ENCODE data around the gene CCDC174. TPM values are rescaled to one million over a fixed set of nuclear protein-coding genes. Genes with fewer than 3 reads are reported as not detected.
"Not testable (repeated sequence)": the region's sequence is repeated elsewhere in the genome, so short reads cannot be mapped to it uniquely, and the experiment has no call there.

CCDC174 gene
- total RNA-seq, 2 experiments from 2014 or later, result 17.5 to 18.5 TPM

DNA sequence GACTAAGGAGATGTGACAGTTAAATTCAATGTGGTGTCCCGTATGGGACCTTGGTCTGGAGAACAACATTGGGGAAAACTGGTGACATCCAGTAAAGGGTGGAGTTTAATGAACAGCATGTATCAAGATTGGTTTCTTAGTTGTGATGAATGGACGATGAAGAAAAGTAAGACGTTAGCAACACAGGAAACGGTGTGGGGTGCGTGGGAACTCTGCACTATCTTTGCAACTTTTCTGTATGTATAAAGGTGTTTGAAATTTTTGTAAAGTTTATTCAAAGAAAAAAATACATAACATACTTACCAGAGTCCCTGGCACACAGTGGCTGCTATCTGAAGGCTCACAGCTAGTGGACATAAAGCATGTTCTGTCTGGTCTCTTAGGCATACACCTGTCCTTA, 6.1 kb upstream of the CCDC174 start:
- peaks cover 18% of the 10 kb centered on the region for H3K27me3 Mint-ChIP-seq (ENCODE audit: low read depth)
- no peak for ATAC-seq
- H3K4me1 Mint-ChIP-seq (ENCODE audit: low read depth), result peaks cover 17% of the 10 kb centered on the region
- ChIA-PET POLR2A (no interaction called here), CTCF (no interaction called here)
- no peaks in the 10 kb centered on the region for H3K9me3 Mint-ChIP-seq (ENCODE audit: insufficient read depth)
- no peak overlapping the region for H3K4me3 Mint-ChIP-seq
- no peak for DNase-seq
- H3K36me3 Mint-ChIP-seq (ENCODE audit: low read depth), result peaks cover 1% of the 10 kb centered on the region
- H3K27ac Mint-ChIP-seq, result no peak overlapping the region

DNA sequence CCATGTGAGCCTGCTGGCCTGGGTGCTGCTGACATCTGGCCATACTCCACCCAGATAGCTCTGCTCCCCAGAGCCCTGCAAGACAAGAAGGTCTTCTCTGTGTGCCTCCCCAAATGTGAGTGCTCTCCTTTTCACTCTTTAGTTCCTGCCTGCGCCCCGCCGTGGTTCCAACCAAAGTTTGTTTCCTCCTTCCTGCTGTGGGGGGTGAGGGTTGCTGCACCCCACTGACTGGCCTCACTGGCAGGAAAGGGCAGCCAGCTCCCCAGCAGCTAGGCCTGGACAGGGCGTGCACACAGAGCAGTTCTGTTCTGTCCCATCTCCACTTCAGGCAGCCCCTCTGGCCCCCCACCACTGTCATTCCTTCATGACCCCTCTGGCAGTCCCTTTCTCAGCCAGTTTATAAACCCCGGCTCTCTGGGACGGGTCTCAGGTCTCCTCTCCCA, 5.4 kb upstream of the CCDC174 start:
- no peak overlapping the region for H3K4me3 Mint-ChIP-seq
- H3K9me3 Mint-ChIP-seq (ENCODE audit: insufficient read depth), result no peaks in the 10 kb centered on the region
- ChIA-PET POLR2A (no interaction called here), CTCF (no interaction called here)
- peaks cover 21% of the 10 kb centered on the region for H3K4me1 Mint-ChIP-seq (ENCODE audit: low read depth)
- peaks cover 15% of the 10 kb centered on the region for H3K27me3 Mint-ChIP-seq (ENCODE audit: low read depth)
- H3K27ac Mint-ChIP-seq, result no peak overlapping the region
- DNase-seq (no peak), ATAC-seq (no peak)
- peaks cover 3% of the 10 kb centered on the region for H3K36me3 Mint-ChIP-seq (ENCODE audit: low read depth)

- ATAC-seq (no peak), DNase-seq (no peak)
- H3K36me3 Mint-ChIP-seq (ENCODE audit: low read depth), result peaks cover 3% of the 10 kb centered on the region
- H3K9me3 Mint-ChIP-seq (ENCODE audit: insufficient read depth), result no peaks in the 10 kb centered on the region
- peaks cover 15% of the 10 kb centered on the region for H3K27me3 Mint-ChIP-seq (ENCODE audit: low read depth)
- peaks cover 21% of the 10 kb centered on the region for H3K4me1 Mint-ChIP-seq (ENCODE audit: low read depth)
- H3K4me3 Mint-ChIP-seq, result no peak overlapping the region
- CTCF ChIA-PET, result interaction anchor here (1.0 kb wide), 1 partner anchor 14 kb away, joined by 4 read pairs; no protein-coding TSS in a partner anchor
- POLR2A ChIA-PET, result interaction anchor here (1.0 kb wide), 1 partner anchor 244 kb away, joined by 3 read pairs; the partner anchor contains the start of gene SLC6A6
- H3K27ac Mint-ChIP-seq, result no peak overlapping the region
Observed at GRCh38 chr3:14646589-14647413, 4.8 kb upstream of the CCDC174 start.

DNA sequence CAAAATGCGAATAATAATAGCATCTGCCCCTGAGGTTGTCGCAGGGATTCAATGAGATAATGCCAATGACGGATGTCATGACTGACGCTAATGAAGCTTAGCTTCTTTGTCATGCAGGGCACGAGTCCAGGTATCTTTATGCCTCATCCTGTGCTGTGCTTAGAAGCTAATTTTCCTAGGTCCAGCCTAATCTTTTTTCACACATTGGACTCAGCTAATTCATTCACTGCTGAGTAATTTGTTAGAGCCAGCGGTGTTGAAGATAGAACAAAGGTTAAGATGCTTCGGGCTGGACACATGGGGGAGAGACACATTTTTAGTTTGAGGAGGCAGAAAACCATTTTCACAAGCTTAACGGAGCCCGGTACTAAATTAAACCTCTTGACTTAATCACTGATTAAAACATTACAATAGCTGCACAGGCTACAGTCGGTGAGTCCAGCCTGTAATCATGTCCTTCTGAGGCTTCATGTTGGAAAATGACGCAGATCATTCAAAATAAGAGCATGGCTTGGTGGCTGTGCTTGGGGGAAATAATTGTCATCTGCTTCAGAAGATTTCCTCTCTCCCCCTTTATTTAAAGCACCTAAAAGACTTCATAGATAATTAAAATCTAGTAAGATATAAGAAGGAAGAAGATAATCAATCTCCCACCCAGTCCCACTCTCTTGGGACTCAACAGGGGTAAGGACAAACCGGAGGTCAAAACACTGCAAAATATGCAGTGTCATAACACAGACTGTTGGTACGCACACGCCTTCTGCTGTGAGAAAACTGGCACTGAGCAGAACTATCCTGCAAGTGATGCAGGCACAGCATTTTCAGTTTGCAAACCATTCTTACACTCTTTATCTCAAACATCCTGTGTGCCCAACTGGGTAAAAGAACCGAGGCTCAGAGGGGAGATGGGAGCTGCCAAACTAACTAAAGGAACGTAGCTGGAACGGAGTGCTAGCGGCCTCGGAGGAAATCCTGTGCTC, 3.3 kb upstream of the CCDC174 start:
- no peak for ATAC-seq
- DNase-seq, result no peak
- Mint-ChIP-seq H3K4me3 (no peak overlapping the region), H3K27ac (no peak overlapping the region), H3K9me3 (ENCODE audit: insufficient read depth) (no peaks in the 10 kb centered on the region), H3K27me3 (ENCODE audit: low read depth) (peaks cover 9% of the 10 kb centered on the region), H3K4me1 (ENCODE audit: low read depth) (peaks cover 29% of the 10 kb centered on the region), H3K36me3 (ENCODE audit: low read depth) (peaks cover 3% of the 10 kb centered on the region)
- POLR2A ChIA-PET, result no interaction called here
- CTCF ChIA-PET, result interaction anchor here (1.1 kb wide), 1 partner anchor 273 kb away, joined by 3 read pairs; no protein-coding TSS in a partner anchor

GRCh38 chr3:14649466-14649865, 2.1 kb upstream of the CCDC174 start:
- CTCF ChIA-PET, result interaction anchor here (0.6 to 1.1 kb wide), 2 partner anchors 15 to 272 kb away, joined by 3 read pairs; no protein-coding TSS in a partner anchor
- peaks cover 40% of the 10 kb centered on the region for H3K4me1 Mint-ChIP-seq (ENCODE audit: low read depth)
- H3K27ac Mint-ChIP-seq, result no peak overlapping the region

DNA sequence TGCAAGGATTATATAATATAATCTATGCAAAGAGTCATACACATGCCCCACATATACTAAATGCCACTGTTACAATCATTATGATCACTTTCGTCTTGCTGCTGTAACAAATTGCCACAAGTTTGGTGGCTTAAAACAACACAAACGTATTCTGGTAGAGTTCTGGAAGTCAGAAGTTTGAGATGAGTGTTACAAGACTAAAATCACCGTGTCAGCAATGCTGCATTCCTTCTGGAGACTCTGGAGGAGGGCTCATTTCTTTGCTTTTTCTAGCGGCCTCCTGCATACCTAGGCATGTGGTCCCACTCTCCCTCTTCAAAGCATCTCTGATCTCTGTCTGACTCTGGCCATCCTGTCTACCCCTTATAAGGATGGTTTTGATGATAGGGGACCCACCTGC, 1.4 kb upstream of the CCDC174 start:
- POLR2A ChIA-PET, result interaction anchor here (0.6 kb wide), 1 partner anchor 1641 kb away, joined by 3 read pairs; no protein-coding TSS in a partner anchor
- CTCF ChIA-PET, result interaction anchor here (0.6 to 1.5 kb wide), 3 partner anchors 16 to 271 kb away, joined by 3 read pairs; no protein-coding TSS in a partner anchor
- H3K4me3 Mint-ChIP-seq, result peak overlapping the region; percentile 98
- peaks cover 40% of the 10 kb centered on the region for H3K4me1 Mint-ChIP-seq (ENCODE audit: low read depth)
- ATAC-seq (no peak), DNase-seq (no peak)
- H3K36me3 Mint-ChIP-seq (ENCODE audit: low read depth), result peaks cover 10% of the 10 kb centered on the region
- peak overlapping the region; percentile 97 for H3K27ac Mint-ChIP-seq
- H3K9me3 Mint-ChIP-seq (ENCODE audit: insufficient read depth), result no peaks in the 10 kb centered on the region
- H3K27me3 Mint-ChIP-seq (ENCODE audit: low read depth), result no peaks in the 10 kb centered on the region

More at GRCh38 chr3:14649466-14649865, 2.1 kb upstream of the CCDC174 start:
- DNase-seq (no peak), ATAC-seq (no peak)
- no peak overlapping the region for H3K4me3 Mint-ChIP-seq
- H3K9me3 Mint-ChIP-seq (ENCODE audit: insufficient read depth), result no peaks in the 10 kb centered on the region
- H3K27me3 Mint-ChIP-seq (ENCODE audit: low read depth), result peaks cover 2% of the 10 kb centered on the region
- POLR2A ChIA-PET, result no interaction called here
- H3K36me3 Mint-ChIP-seq (ENCODE audit: low read depth), result peaks cover 6% of the 10 kb centered on the region

DNA sequence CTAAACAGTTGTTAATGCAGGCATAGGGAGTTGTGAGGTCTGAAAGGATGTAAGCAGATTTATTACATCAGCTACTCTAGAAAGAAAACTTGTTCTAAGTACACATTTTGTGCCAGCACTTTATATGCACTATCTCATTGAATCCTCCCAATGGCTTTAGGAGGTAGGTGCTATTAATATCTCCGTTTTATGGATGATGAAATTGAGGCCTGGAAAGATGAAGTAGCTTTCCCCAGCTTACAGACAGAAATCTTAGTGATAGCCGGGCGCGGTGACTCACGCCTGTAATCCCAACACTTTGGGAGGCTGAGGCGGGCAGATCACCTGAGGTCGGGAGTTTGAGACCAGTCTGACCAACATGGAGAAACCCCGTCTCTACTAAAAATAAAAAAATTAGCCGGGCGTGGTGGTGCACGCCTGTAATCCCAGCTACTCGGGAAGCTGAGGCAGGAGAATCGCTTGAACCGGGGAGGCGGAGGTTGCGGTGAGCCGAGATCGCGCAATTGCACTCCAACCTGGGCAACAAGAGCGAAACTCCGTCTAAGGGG, 872 bp downstream of the CCDC174 start:
- POLR2A ChIA-PET, result interaction anchor here (0.7 to 3.2 kb wide), 8 partner anchors 10 to 480 kb away, joined by 3 to 16 read pairs (median 8); partner anchors contain the start of genes LSM3, MRPS25 and XPC
- ATAC-seq, result not testable (repeated sequence)
- peaks cover 35% of the 10 kb centered on the region for H3K4me1 Mint-ChIP-seq (ENCODE audit: low read depth)

GRCh38 chr3:14657579-14657978, 6.0 kb downstream of the CCDC174 start:
- Mint-ChIP-seq H3K36me3 (ENCODE audit: low read depth) (peaks cover 62% of the 10 kb centered on the region), H3K9me3 (ENCODE audit: insufficient read depth) (no peaks in the 10 kb centered on the region), H3K27ac (no peak overlapping the region), H3K4me1 (ENCODE audit: low read depth) (peaks cover 19% of the 10 kb centered on the region), H3K27me3 (ENCODE audit: low read depth) (no peaks in the 10 kb centered on the region), H3K4me3 (no peak overlapping the region)
- ATAC-seq, result no peak
- CTCF ChIA-PET, result no interaction called here
- POLR2A ChIA-PET, result no interaction called here
- no peak for DNase-seq

More for the DNA sequence above, 872 bp downstream of the CCDC174 start:
- DNase-seq; H3K27me3 Mint-ChIP-seq (ENCODE audit: low read depth); H3K9me3 Mint-ChIP-seq (ENCODE audit: insufficient read depth): not testable (repeated sequence)
- H3K27ac Mint-ChIP-seq, result peak overlapping the region; percentile 97
- peak overlapping the region; percentile 98 for H3K4me3 Mint-ChIP-seq
- CTCF ChIA-PET, result interaction anchor here (0.9 to 2.2 kb wide), 7 partner anchors 8 to 398 kb away, joined by 3 to 9 read pairs (median 3); no protein-coding TSS in a partner anchor
- H3K36me3 Mint-ChIP-seq (ENCODE audit: low read depth), result peaks cover 29% of the 10 kb centered on the region

DNA sequence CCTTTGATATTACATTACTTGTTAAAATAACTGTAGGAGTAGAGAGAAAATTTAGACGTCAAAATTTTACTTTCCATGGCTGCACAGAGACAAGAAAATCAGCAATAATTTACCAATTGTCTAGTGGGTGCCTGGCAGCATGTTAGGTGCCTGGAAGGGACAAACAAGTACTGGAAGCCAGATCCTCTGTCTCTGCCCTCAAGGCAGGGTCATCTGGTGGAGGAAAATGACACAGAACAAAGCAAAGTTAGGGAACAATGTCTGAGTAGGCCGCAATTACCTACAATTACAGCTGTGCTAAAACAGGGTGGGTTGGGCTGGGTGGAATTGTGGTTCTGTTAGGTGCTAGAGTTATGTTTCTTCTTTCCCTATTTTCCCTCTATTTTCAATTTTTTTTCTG, 7.4 kb downstream of the CCDC174 start:
- H3K36me3 Mint-ChIP-seq (ENCODE audit: low read depth), result peaks cover 69% of the 10 kb centered on the region
- peaks cover 7% of the 10 kb centered on the region for H3K4me1 Mint-ChIP-seq (ENCODE audit: low read depth)
- DNase-seq (no peak), ATAC-seq (no peak)
- no peak overlapping the region for H3K4me3 Mint-ChIP-seq
- ChIA-PET CTCF (no interaction called here), POLR2A (no interaction called here)
- no peaks in the 10 kb centered on the region for H3K27me3 Mint-ChIP-seq (ENCODE audit: low read depth)
- no peaks in the 10 kb centered on the region for H3K9me3 Mint-ChIP-seq (ENCODE audit: insufficient read depth)
- no peak overlapping the region for H3K27ac Mint-ChIP-seq

DNA sequence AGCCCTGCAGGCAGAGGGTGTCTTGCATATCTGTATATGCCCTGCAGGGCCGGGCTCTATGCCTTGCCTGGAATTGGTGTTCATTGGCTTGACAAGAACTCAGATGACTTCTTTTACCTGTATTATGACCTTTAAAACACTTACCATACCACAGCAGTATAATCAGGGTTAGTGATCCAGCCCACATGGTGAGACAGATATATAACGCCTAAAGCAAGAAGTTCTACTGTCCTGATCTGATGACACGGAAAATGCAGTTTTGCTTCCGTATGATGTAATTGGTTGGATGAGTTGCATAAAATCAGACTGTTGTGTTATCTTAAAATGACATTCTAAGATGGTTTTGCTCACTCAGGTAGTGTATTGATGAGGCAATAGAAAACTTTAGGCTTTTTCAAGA, 9.4 kb downstream of the CCDC174 start:
- H3K36me3 Mint-ChIP-seq (ENCODE audit: low read depth), result peaks cover 71% of the 10 kb centered on the region
- no peak overlapping the region for H3K4me3 Mint-ChIP-seq
- no peak overlapping the region for H3K27ac Mint-ChIP-seq
- ChIA-PET POLR2A (interaction anchor here (1.1 kb wide), 1 partner anchor 105 kb away, joined by 3 read pairs; no protein-coding TSS in a partner anchor), CTCF (interaction anchor here (1.3 to 2.0 kb wide), 3 partner anchors 9 to 152 kb away, joined by 3 to 4 read pairs (median 3); partner anchors contain the start of gene CCDC174)
- H3K27me3 Mint-ChIP-seq (ENCODE audit: low read depth), result no peaks in the 10 kb centered on the region
- ATAC-seq, result no peak
- H3K4me1 Mint-ChIP-seq (ENCODE audit: low read depth), result no peaks in the 10 kb centered on the region
- DNase-seq, result no peak
- H3K9me3 Mint-ChIP-seq (ENCODE audit: insufficient read depth), result no peaks in the 10 kb centered on the region

Data from activated CD8-positive, alpha-beta T cell treated with anti-CD3 and anti-CD28 coated beads, Interleukin-2, amount 10 ng/mL, durations not matched to agents 7 days and 5 days (primary cell).